ENCODE results near the gene CDR2.

CDR2 gene

DNA sequence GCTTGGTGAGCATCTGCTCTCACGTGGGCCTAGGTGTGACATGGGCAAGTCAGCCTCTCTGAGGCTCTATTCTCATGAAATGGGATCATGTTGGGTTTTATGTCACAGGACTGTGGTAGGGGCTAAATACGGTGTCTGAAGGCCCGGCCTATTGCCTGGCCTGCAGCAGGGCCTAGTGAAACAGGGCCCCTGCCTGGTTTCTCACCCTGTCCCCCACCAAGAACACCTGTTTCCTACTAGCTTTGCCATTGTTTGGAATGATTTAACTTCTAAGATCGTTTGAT, 48.1 kb downstream of the CDR2 start:
- Histone ChIP-seq H4K20me1 (ENCODE audit: insufficient read depth) (no peaks in the 10 kb centered on the region), H3K4me1 (ENCODE audit: low read depth, poor library complexity, severe bottlenecking) (no peaks in the 10 kb centered on the region), H3K27me3 (ENCODE audit: insufficient read depth, low read depth) (no peaks in the 10 kb centered on the region), H3K79me2 (ENCODE audit: insufficient read depth, low read depth) (no peaks in the 10 kb centered on the region; the same call in 1 of the 2 replicates), H3K9ac (no peak overlapping the region), H3K4me3 (IDR thresholded peaks at IDR 0.05; ENCODE audit: insufficient read depth, low read depth, low read length) (no peak overlapping the region), H2AFZ (ENCODE audit: low read depth) (no peak overlapping the region), H3K36me3 (ENCODE audit: insufficient read depth) (peaks cover 8% of the 10 kb centered on the region; the same call in 1 of the 2 replicates), H3K27ac (no peak overlapping the region), H3K4me2 (no peak overlapping the region)
- TF ChIP-seq, protein P1, sequence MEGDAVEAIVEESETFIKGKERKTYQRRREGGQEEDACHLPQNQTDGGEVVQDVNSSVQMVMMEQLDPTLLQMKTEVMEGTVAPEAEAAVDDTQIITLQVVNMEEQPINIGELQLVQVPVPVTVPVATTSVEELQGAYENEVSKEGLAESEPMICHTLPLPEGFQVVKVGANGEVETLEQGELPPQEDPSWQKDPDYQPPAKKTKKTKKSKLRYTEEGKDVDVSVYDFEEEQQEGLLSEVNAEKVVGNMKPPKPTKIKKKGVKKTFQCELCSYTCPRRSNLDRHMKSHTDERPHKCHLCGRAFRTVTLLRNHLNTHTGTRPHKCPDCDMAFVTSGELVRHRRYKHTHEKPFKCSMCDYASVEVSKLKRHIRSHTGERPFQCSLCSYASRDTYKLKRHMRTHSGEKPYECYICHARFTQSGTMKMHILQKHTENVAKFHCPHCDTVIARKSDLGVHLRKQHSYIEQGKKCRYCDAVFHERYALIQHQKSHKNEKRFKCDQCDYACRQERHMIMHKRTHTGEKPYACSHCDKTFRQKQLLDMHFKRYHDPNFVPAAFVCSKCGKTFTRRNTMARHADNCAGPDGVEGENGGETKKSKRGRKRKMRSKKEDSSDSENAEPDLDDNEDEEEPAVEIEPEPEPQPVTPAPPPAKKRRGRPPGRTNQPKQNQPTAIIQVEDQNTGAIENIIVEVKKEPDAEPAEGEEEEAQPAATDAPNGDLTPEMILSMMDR (conservative IDR thresholded peaks at IDR 0.05; ENCODE audit: low read depth, low read length) = no peak

DNA sequence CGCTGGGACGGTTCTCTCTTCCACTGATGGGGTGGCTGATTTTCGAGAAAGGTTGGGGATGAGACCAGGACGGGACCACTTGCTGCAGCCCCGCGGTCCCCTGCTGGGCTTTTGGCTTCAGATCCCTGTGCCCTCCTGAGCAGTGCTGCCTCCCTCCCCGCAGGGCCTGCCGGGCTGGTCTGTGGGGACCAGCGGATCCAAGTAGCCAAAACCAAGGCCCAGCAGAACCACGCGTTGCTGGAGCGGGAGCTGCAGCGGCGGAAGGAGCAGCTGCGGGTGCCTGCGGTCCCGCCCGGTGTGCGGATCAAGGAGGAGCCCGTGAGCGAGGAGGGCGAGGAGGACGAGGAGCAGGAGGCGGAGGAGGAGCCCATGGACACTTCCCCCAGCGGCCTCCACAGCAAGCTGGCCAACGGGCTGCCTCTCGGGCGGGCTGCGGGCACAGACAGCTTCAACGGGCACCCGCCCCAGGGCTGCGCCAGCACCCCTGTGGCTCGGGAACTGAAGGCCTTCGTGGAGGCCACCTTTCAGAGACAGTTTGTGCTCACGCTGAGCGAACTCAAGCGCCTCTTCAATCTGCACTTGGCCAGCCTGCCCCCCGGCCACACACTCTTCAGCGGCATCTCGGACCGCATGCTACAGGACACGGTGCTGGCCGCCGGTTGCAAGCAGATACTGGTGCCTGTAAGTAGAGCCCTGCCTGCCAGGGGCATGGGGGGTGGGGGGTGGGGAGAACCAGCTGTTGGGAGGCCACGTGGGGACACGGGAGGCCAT, 48.6 kb downstream of the CDR2 start:
- peaks cover 8% of the 10 kb centered on the region; the same call in 1 of the 2 replicates for H3K36me3 ChIP-seq (ENCODE audit: insufficient read depth)
- no peaks in the 10 kb centered on the region for H3K27me3 ChIP-seq (ENCODE audit: insufficient read depth, low read depth)
- TF ChIP-seq, protein P1 (conservative IDR thresholded peaks at IDR 0.05; ENCODE audit: low read depth, low read length) = no peak

DNA sequence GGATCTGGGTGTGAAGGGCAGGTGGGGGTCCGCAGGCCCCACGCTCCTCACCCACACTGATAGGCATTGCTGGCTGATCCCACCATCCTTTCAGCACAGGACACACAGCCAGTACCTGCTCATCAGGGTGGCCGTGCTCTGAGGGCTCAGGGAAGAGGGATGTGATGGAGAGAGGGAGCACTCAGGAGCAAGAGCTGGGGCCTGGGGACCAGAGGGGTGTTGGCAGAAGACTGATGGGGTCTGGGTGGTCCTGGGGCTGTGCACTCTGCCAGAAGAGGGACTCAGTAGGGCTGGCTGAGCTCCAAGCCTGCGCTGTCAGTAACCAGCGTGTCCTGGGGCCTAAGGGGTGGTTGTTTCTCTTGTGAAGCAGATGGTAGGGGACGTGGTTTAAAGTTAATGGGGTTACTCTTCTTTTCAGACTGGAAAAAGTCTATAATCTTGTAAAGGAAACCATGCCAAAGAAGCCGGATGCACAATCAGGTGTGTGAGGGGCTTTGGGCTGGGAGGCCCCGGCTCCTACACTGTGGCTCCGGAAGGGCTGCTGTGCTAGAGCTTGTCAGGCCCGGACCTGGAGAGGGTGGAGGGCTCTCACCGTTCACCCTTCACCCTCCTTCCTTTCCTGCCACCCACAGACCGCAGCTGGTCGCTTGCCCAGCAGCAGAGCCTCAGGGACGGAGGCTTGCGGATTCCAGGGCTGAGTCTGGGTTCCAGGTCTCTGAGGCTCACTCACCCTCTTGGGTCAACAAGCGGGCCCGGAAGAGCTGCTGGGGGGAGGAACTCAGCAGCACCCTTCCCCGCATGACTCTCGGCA, 49.4 kb downstream of the CDR2 start:
- no peak overlapping the region for H3K9ac ChIP-seq
- TF ChIP-seq, protein P1 (conservative IDR thresholded peaks at IDR 0.05; ENCODE audit: low read depth, low read length) = no peak
- H3K36me3 ChIP-seq (ENCODE audit: insufficient read depth) = peaks cover 8% of the 10 kb centered on the region; the same call in 1 of the 2 replicates

More for the DNA sequence above, 48.6 kb downstream of the CDR2 start:
- Histone ChIP-seq H4K20me1 (ENCODE audit: insufficient read depth) (no peaks in the 10 kb centered on the region), H3K4me1 (ENCODE audit: low read depth, poor library complexity, severe bottlenecking) (no peaks in the 10 kb centered on the region), H3K9ac (no peak overlapping the region), H3K4me3 (IDR thresholded peaks at IDR 0.05; ENCODE audit: insufficient read depth, low read depth, low read length) (no peak overlapping the region), H3K27ac (no peak overlapping the region), H3K79me2 (ENCODE audit: insufficient read depth, low read depth) (no peaks in the 10 kb centered on the region; the same call in 1 of the 2 replicates), H2AFZ (ENCODE audit: low read depth) (no peak overlapping the region), H3K4me2 (no peak overlapping the region)

DNA sequence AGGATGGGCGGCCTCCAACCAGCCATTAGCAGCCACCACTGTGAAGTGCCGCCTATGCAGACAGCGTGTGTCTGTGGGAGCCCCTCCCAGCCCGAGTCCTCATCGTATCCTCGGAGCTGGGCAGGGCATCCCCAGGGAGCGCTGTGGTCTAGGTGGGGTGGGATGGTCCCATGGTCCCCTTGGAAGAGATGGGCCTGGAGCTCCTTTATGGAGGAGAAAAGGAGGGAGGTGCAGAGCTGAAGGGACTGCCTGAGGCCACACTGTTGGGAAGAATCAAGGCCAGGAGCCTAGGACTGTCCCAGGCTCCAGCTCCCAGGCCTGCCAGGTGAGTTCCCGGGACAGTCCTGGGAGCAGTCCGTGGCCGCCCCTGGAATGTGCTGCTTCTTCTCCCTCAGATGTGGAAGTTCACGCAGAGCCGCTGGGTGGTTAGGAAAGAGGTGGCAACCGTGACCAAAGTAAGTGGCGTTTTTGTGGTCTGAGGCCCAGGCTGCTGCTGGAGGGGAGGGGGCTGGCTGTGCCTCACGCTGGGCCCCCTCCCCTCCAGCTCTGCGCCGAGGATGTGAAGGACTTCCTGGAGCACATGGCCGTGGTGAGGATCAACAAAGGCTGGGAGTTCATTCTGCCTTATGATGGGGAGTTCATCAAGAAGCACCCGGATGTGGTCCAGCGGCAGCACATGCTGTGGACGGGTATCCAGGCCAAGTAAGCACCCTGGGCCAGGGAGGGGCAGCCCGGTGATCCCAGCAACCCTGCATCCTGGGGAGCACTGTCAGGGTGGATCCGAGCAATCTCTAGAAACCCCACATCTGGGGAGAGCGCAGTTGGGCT, 50.2 kb downstream of the CDR2 start:
- no peaks in the 10 kb centered on the region for H3K27me3 ChIP-seq (ENCODE audit: insufficient read depth, low read depth)
- H3K4me1 ChIP-seq (ENCODE audit: low read depth, poor library complexity, severe bottlenecking) = no peaks in the 10 kb centered on the region
- H3K36me3 ChIP-seq (ENCODE audit: insufficient read depth) = peaks cover 12% of the 10 kb centered on the region; the same call in 1 of the 2 replicates
- H3K4me3 ChIP-seq (IDR thresholded peaks at IDR 0.05; ENCODE audit: insufficient read depth, low read depth, low read length) = no peak overlapping the region
- TF ChIP-seq, protein P1 (conservative IDR thresholded peaks at IDR 0.05; ENCODE audit: low read depth, low read length) = no peak
- no peaks in the 10 kb centered on the region for H4K20me1 ChIP-seq (ENCODE audit: insufficient read depth)
- no peak overlapping the region for H2AFZ ChIP-seq (ENCODE audit: low read depth)
- H3K79me2 ChIP-seq (ENCODE audit: insufficient read depth, low read depth) = no peaks in the 10 kb centered on the region; the same call in 1 of the 2 replicates
- H3K4me2 ChIP-seq = no peak overlapping the region
- no peak overlapping the region for H3K9ac ChIP-seq
- H3K27ac ChIP-seq = no peak overlapping the region

More for the DNA sequence above, 49.4 kb downstream of the CDR2 start:
- H3K27ac ChIP-seq = no peak overlapping the region
- H4K20me1 ChIP-seq (ENCODE audit: insufficient read depth) = no peaks in the 10 kb centered on the region
- H2AFZ ChIP-seq (ENCODE audit: low read depth) = no peak overlapping the region
- no peaks in the 10 kb centered on the region; the same call in 1 of the 2 replicates for H3K79me2 ChIP-seq (ENCODE audit: insufficient read depth, low read depth)
- H3K4me3 ChIP-seq (IDR thresholded peaks at IDR 0.05; ENCODE audit: insufficient read depth, low read depth, low read length) = no peak overlapping the region
- no peak overlapping the region for H3K4me2 ChIP-seq
- H3K27me3 ChIP-seq (ENCODE audit: insufficient read depth, low read depth) = no peaks in the 10 kb centered on the region
- no peaks in the 10 kb centered on the region for H3K4me1 ChIP-seq (ENCODE audit: low read depth, poor library complexity, severe bottlenecking)

Measured in KMS-11 (cell line).